ENCODE measurements around the gene ZC3H6.
"Not testable (repeated sequence)": the region's sequence is repeated elsewhere in the genome, so short reads cannot be mapped to it uniquely, and the experiment has no call there.

Gene ZC3H6

GRCh38 chr2:112276954-112277353 is 1.6 kb downstream of the ZC3H6 start:
- DNase-seq = no peak

- DNase-seq = no peak
Measured at GRCh38 chr2:112277596-112278220, 2.3 kb downstream of the ZC3H6 start.

- not testable (repeated sequence) for DNase-seq
Measured at GRCh38 chr2:112282066-112282465, 6.7 kb downstream of the ZC3H6 start.

- not testable (repeated sequence) for DNase-seq
Measured at GRCh38 chr2:112283535-112283934, 8.1 kb downstream of the ZC3H6 start.

- DNase-seq = no peak
Measured at GRCh38 chr2:112290088-112290487, 14.7 kb downstream of the ZC3H6 start.

GRCh38 chr2:112290648-112291047 is 15.3 kb downstream of the ZC3H6 start:
- no peak for DNase-seq

- no peak for DNase-seq
Measured at GRCh38 chr2:112293636-112294401, 18.4 kb downstream of the ZC3H6 start.

- DNase-seq = no peak
Measured at GRCh38 chr2:112295407-112296078, 20.1 kb downstream of the ZC3H6 start.

- no peak for DNase-seq
Measured at GRCh38 chr2:112296407-112296806, 21.0 kb downstream of the ZC3H6 start.

GRCh38 chr2:112301171-112301584 is 25.8 kb downstream of the ZC3H6 start:
- no peak for DNase-seq

- no peak for DNase-seq
Measured at GRCh38 chr2:112301973-112302372, 26.6 kb downstream of the ZC3H6 start.

- no peak for DNase-seq
Measured at GRCh38 chr2:112304298-112304941, 29.0 kb downstream of the ZC3H6 start.

- no peak for DNase-seq
Measured at GRCh38 chr2:112305132-112305531, 29.7 kb downstream of the ZC3H6 start.

GRCh38 chr2:112310906-112311305 is 35.5 kb downstream of the ZC3H6 start:
- DNase-seq = no peak

GRCh38 chr2:112311932-112312331 is 36.5 kb downstream of the ZC3H6 start:
- DNase-seq = no peak

- no peak for DNase-seq
Measured at GRCh38 chr2:112312821-112313220, 37.4 kb downstream of the ZC3H6 start.

GRCh38 chr2:112314856-112315255 is 39.5 kb downstream of the ZC3H6 start:
- no peak for DNase-seq

GRCh38 chr2:112317303-112318158 is 42.1 kb downstream of the ZC3H6 start:
- no peak for DNase-seq

- DNase-seq = no peak
Measured at GRCh38 chr2:112318515-112318914, 43.1 kb downstream of the ZC3H6 start.

GRCh38 chr2:112321375-112322320 is 46.3 kb downstream of the ZC3H6 start:
- DNase-seq = no peak

- DNase-seq = no peak
Measured at GRCh38 chr2:112322919-112323318, 47.5 kb downstream of the ZC3H6 start.
